Amniotic epithelial cell (primary cell): ENCODE measurements around the gene SMAD3.
A peak's percentile ranks its signal among the peaks of the same experiment; 100 is the strongest.

Source experiments
- DNase-seq: peaks from one replicate; pipeline ENCODE4 v3.0.0-alpha.2; 2010; ENCODE audit warnings: low read depth

The SMAD3 gene

DNA sequence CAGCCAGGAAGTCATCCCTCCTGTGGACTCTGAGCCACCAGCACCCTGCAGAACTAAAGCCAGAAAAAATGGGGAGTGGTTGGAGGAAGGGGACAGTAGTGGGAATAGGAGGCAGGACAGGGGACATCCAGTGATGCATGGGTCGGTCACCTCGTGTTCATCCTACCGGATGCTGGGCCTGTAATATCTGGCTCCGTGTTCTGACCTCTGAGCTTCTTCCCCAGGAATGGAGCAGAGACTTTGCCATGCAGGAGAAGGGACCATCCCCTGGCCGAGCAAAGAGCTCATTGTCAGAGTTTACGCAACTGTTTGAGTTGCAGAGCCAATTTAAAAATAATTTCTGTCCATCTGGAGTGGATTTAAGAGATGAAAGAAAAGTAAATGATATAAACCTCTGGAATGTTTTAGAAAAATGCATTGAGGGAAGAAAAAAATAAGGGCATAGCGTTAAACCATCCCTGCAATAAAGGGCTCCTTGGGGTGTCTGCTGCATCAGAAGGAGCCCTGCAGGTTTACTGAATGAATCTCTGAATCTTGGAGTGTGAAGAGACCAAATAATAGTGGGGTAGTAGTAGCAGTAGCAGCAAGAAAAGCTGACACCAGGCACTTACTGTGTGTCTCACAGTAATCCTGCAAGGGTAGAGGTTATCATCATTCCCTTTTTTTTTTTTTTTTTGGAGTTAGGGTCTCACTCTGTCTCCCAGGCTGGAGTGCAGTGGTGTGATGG is 118.2 kb downstream of the SMAD3 start:
- DNase-seq, result peak; percentile 70

DNA sequence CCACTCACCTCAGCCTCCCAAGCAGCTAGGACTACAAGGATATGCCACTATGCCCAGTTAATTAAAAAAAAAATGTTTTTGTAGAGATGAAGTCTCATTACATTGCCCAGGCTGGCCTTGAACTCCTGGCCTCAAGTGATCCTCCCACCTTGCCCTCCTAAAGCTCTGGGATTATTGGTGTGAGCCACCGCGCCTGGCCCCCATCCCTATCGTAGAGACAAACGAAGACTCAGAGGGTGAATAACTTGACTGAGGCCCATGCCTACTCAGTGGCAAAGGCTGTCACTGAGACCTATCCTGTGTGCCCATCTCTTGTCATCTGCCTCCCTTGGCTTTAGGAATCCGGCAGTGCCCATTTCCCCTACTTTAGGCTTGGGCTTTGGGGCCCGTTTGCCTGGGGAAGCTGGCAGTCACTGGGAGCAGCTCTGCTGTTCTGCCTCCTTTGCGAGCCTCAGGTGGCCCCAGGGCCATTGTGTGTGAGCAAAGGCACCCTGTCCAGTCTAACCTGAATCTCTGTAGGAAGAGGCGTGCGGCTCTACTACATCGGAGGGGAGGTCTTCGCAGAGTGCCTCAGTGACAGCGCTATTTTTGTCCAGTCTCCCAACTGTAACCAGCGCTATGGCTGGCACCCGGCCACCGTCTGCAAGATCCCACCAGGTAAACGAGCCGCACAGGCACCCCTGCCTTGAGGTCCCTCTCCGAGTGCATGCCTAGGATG is 119.0 kb downstream of the SMAD3 start:
- DNase-seq, result no peak

DNA sequence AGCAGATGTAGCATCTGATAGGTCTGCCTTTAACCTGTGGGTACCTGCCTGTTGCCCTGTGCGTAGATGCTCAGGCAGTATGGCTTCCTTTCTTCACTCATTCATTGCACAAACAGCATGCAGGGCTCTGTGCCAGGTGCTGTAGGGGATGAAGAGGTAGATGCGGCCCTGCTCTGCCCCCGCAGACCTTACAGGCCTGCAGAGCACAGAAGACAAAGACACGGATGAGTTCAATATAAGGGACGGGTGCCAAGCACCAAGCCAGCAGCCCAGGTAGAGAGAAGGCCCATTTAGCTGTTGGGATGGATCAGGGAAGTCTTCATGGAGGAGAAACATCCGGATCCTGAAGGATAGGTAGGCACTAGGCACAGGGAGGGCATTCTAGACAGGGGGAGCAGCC is 119.6 kb downstream of the SMAD3 start:
- no peak for DNase-seq

DNA sequence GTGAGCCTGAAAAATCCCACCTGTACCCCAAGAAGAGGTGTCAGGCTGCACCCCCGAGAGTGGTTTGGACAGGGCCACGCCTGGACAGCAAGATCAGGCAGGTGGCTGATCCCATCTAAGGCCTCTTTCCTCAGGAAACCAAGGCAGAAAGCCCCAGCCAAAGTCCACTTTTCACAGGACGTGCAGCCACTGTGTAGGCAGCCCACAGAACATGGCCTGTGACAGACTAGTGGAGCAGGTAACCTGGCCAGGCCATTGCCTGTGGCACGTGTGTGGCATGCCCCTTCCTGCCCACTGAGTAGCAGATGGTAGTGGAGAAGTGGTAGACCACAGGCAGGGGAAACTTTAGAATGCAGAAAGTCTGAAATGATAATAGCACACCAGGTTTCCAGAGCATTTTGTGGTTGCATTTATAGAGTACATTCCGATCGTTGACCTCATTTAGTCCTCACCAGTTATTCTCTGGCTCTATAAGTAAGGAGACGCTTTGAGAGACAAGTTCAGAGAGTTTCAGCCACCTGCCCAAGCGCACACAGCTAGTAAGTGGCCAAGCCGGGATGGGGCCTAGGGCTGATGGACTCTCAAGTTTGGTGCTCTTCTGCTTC is 120.3 kb downstream of the SMAD3 start:
- DNase-seq, result peak; percentile 80

DNA sequence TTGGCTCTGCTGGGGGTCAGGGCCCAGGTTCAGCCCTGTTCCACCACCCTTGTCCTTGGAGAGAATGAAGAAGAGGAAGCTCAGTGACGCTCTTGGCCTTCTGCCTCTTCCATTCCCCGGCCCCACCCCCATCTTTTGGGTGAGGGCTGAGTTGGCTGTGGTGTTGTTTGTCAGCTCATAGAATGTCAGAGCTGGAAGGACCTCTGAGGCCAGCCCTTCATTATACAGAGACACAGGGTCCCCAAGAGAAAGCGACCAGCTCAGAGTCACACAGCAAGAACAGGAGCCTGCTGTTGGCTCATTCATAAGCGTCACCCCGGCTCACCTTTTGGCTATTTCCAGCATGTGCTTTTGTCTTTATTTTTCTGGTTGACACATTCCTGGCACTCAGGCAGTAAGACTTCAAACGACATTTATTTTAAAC is 120.8 kb downstream of the SMAD3 start:
- DNase-seq, result no peak

DNA sequence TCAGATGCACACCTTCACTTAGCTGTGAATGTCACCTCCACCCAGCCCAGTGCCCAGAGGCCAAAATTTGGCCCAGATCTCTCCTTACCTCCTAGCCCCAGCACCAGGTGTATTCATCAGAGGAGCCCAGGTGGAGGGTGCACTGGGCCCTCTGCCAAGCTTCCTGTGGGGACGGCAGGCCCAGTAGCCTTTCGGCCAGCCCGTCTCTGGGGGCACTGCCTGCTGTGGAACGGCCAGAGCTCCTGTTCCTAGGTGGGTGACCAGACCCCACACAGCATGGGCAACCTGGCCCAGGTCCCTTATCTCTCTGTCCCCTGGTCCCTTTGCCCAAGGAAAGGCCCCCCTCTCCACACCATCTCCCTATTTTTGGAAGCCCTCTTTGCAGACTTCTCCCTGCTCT is 121.3 kb downstream of the SMAD3 start:
- no peak for DNase-seq

DNA sequence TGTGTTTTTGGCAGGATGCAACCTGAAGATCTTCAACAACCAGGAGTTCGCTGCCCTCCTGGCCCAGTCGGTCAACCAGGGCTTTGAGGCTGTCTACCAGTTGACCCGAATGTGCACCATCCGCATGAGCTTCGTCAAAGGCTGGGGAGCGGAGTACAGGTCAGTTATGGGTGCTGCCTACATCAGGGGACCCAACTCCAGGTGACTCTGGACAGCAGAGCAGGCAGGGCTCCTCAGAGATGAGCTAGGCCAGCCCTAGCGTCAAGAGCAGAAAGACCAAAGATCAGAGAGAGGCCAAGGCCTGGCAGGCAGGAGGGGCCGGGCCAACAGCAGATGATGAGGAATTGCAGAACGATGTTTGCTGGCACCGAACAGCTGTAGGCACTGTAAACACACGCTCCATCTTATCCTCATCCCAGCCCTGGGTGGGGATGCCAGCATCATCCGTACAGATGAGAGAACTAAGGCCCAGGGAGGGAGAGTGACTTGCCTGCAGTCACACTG is 122.0 kb downstream of the SMAD3 start:
- no peak for DNase-seq

DNA sequence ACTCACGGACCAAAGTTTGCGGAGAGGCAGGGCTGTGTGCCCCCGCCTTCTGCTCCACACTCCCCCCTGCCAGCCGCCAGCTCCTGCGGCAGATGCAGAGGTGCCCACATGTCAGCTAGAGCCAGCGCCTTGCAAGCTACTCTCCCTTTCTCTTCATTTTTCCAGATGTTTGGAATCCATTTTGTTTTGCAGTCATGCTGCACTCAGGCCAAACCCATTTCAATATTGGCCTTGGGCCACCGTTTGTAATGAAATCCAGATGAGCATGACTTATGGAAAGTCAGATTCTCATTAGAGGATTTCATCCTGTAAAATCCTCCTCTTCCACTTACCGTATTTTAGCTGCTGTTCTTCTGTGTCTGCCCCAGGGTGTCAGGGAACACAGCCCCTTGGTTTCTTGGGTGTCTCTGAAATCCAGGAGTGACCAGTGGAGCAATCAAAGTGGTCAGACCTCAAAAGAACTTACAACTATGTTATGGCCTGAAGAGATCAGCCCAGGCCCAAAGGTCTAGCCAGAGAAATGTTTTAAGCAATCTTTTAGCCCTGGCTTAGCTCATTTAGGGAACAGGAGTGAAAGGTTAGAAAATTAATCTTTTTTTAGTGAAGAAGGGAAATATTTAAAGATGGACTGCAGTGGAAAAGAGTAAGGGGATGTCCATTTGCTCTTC is 123.3 kb downstream of the SMAD3 start:
- DNase-seq, result peak; percentile 60

DNA sequence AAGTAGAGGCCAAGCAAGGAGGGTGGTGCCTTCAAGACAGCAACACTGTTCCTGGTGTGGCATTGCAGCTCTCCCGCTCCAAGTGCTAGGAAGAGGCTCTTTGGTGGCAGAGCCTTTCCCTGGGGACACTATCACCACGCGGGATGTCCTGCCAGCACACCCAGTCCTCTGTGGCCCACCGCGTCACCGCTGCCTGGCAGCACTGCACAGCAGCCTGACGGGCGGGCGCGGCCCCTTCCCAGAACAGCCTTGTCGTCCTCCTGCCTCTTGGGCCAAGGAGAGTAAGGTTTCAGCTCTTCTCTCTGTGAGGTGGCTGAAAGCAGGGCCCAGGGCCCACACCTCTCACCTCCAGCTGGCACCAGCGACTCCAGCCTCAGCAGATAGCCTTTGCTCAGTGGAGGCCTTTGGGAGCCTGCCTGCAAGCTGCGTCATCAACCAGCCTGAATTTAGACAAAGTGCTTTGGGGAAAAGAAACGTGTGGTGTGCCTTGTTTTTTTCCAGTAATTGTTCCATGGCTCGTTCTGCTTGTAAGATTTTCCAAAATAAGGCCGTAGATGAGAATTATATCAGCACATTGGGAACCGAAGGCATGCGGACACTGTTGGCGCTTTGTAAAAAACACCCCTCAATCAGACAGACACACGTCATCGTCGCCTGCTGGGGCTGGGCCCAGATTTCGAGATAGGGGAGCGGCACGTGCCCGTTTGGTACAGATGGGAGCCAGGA is 124.1 kb downstream of the SMAD3 start:
- DNase-seq, result no peak

DNA sequence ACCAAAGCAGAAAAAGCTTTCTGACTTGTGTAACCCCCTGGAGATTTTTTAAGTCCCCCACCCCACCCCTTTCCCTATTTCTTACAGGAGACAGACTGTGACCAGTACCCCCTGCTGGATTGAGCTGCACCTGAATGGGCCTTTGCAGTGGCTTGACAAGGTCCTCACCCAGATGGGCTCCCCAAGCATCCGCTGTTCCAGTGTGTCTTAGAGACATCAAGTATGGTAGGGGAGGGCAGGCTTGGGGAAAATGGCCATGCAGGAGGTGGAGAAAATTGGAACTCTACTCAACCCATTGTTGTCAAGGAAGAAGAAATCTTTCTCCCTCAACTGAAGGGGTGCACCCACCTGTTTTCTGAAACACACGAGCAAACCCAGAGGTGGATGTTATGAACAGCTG is 124.9 kb downstream of the SMAD3 start:
- DNase-seq, result no peak

DNA sequence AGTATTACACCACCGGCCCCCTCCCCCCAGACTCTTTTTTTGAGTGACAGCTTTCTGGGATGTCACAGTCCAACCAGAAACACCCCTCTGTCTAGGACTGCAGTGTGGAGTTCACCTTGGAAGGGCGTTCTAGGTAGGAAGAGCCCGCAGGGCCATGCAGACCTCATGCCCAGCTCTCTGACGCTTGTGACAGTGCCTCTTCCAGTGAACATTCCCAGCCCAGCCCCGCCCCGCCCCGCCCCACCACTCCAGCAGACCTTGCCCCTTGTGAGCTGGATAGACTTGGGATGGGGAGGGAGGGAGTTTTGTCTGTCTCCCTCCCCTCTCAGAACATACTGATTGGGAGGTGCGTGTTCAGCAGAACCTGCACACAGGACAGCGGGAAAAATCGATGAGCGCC is 125.4 kb downstream of the SMAD3 start:
- DNase-seq, result no peak

DNA sequence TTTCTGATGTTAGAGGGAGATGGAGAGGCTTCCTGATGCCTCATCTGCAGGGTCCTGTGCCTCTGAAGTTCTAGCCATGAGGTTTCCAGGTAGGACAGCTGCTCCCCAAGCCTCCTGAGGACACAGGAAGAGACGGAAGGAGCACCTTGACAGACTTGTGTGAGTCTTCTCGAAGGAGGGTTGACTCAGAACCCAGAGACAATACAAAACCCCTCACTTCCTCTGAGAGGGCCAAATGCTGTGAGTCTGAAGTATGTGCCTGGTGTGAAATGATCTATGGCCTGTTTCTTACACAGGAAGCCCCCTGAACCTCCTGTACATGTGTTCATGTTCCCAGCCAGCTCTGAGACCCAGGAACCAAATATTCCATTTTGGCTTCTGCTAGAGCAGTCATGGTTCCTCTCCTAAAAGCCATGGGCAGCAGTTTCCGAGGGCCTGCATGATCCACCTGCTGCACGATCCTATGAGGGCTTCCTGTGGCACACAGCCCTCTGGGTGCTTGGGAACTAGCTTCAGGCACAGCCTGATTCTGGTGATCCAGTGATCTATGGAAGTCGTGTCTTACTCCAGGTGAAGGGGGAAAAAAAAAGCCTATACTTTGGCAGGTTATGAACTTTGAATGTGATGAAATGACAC is 126.9 kb downstream of the SMAD3 start:
- DNase-seq, result no peak

DNA sequence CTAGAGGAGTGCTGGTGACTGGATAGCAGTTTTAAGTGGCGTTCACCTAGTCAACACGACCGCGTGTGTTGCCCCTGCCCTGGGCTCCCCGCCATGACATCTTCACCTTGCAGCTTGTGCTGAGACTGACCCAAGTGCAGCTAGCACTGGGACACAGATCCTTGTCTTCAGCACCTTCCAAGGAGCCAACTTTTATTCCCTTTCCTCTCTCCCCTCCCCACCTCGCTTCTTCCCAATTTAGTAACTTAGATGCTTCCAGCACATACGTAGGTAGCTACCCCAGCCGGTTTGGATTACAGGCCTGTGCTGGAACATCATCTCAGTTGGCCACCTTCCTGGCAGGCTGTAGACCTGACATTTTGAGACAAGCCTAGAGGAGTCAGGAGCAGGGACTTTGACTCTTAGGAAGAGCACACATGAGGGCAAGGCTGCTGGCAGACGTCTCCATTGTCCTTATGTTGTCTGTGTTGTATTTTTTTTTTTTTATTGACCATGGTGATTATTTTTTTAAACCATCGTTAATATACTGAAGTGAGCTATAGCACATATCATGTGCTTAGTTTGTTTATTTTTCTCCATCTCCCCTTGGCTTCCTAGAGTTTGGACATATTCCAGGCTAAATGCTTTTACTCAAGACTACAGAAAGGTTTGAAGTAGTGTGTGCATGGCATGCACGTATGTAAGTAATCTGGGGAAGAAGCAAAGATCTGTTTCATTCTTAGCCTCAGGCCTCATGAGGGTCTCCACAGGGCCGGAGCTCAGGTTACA is 128.0 kb downstream of the SMAD3 start:
- DNase-seq, result no peak

DNA sequence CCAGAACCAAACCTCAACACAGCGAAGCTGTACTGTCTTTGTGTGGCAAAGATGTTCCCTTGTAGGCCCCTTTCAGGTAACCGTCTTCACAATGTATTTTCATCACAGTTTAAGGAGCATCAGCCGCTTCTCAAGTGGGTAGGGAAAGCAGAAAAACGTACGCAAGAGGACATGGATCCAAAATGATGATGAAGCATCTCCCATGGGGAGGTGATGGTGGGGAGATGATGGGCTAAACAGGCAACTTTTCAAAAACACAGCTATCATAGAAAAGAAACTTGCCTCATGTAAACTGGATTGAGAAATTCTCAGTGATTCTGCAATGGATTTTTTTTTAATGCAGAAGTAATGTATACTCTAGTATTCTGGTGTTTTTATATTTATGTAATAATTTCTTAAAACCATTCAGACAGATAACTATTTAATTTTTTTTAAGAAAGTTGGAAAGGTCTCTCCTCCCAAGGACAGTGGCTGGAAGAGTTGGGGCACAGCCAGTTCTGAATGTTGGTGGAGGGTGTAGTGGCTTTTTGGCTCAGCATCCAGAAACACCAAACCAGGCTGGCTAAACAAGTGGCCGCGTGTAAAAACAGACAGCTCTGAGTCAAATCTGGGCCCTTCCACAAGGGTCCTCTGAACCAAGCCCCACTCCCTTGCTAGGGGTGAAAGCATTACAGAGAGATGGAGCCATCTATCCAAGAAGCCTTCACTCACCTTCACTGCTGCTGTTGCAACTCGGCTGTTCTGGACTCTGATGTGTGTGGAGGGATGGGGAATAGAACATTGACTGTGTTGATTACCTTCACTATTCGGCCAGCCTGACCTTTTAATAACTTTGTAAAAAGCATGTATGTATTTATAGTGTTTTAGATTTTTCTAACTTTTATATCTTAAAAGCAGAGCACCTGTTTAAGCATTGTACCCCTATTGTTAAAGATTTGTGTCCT is 129.0 kb downstream of the SMAD3 start:
- DNase-seq, result no peak

DNA sequence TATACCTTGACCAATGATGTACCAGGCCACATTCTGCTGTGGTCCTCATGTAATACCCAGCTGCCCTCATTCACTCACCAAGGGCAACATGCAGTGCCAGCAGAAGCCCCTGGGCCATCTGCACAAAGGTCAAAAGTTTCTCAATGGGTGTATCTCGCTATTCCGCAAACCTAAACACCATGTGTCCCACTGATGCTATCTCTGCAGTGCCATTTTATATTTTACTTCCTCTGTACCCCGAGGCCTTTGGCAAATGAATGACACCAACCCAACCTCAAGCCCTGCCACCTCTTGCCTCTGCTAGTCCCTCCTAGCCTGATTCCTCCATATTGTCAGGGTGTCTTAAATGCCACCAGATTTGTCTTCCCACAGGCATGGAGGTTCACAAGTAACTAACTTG is 129.9 kb downstream of the SMAD3 start:
- no peak for DNase-seq

DNA sequence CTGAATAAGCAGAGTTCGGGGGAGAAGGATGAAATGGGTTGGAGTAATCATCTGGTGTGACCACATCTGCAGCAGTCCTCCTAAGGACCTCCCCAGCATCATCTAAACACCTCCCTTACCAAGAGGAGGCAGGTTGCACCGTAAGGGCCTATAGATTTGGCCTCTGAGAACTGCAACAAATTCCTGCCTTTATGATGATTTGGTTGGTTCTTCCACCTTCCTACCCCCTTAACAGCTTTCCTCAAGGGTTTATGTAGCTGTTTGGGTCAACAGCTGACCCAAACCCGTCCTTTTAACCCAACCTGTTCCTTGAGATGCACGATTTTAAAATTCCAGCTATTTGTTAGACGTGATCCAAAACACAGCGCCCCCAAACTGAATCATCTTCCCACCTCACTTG is 130.8 kb downstream of the SMAD3 start:
- DNase-seq, result no peak

DNA sequence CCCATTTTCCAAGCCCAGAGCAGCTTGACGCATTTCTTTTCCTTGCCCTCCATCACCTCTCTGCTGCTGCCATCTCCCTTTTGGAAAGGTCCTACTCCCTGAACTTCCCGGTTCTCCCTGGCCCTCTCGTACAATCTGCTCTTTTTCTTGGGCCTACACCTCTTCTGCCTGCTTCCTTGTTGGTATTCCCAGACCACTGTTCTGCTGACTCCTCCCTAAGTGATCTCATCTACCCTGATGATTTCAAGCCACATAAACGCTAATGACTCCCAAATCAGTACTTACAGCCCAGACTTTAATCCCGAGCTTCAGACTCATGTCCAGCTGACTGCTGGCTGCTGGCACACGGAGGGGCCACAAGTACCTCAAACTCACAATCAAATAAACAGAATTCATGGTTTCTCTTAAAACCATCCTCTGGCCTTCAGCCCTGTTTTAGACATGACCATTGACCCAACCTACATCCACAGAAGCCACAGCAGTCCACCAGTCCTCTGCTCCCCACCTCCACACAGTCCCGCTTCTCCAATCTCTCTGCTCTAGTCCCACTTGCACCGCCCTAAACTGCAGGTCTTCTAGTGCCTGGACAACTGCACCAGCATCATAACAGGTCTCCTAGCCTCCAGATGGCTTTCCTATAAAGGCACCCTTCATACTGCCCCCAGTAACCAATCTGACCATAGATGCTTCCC is 131.4 kb downstream of the SMAD3 start:
- peak; percentile 97 for DNase-seq

DNA sequence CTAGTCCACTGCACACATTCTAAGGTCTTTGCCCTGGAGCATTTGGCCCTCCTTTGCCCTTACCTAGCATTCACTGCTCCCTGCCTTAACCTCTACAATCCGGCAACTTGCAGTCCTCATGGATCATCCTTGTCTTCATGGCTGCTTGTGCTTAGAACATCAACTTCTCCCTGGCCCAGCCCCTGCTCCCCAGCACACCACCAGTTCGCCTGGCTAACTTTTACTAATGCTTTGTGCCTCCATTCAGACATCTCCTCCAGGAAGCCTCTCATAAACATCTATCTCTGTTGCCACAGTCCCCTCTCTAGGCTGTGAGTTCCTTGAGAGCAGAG is 131.9 kb downstream of the SMAD3 start:
- DNase-seq, result no peak

DNA sequence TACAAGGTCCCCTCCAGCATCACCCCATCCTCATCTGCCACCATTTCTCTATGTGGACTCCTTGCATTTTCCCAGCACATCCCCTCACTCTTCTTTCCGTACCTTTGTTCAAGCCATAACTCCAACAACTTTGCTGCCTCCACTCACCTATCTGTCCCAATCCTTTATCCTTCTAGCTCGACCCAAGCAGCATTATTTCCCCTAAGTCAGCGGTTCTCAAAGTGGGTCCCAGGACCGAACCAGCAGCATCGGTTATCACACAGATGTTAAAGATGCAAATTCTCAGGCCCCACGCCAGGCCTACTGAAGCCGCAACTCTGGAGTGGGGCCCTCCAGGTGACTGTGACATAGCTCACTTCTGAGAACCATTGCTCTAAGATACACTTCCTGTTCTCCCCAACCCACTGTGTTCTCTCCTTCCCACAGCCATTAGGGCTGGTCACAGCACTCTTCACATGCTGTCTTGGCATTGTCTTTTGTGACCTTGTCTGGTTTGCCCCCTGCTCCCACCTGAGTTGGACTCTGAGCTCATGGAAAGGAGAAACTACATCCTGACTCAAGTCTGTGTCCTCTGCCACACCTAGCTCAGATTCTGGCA is 132.9 kb downstream of the SMAD3 start:
- no peak for DNase-seq
